GM12878 (cell line): Measurements from ENCODE around the gene MYH7. TPM values are rescaled to one million over a fixed set of nuclear protein-coding genes. Genes with fewer than 3 reads are reported as not detected.

Experiments
- ATAC-seq: fragments of 200-7000 bp; cut with Tn5 transposase; 3 replicates; pipeline ENCODE4 v1.9.1; 2020; ENCODE audit warnings: mild to moderate bottlenecking, moderate library complexity
- BruUV-seq: library from RNA; stranded (reverse); fragments of 400-500 nt; replicated peaks from 2 replicates; lab custom pipeline; 2021; lab: Mats Ljungman, UMichigan
- CTCF ChIA-PET: fragments of 300-600 bp; sonication (Branson Sonifier 250); formaldehyde crosslinking; extraction: SDS; loops from one replicate; lab custom pipeline; 2021; ENCODE audit warnings: inconsistent platforms; lab: Yijun Ruan, JAX
- POLR2A ChIA-PET: fragments of 350-600 bp; formaldehyde crosslinking; extraction: SDS; loops from one replicate; lab custom pipeline; 2021; ENCODE audit warnings: inconsistent platforms; lab: Charles Lee
- RAD21 ChIA-PET: fragments of 300-600 bp; sonication (Branson Sonifier 250); formaldehyde crosslinking; loops from one replicate; lab custom pipeline; 2023; ENCODE audit warnings: antibody characterized with exemption; ENCODE audit not compliant: unreplicated experiment; lab: Charles Lee
- SMC1A ChIA-PET: fragments of 300-600 bp; sonication (Branson Sonifier 250); formaldehyde crosslinking; loops from one replicate; lab custom pipeline; 2023; ENCODE audit not compliant: unreplicated experiment, uncharacterized antibody; lab: Charles Lee
- DNase-seq: peaks from one replicate; pipeline ENCODE4 v3.0.0-alpha.2; 2011; ENCODE audit warnings: low read depth, low spot score
- FAIRE-seq: peaks from 3 replicates; lab custom pipeline; 2011; peaks lifted over from hg19 to GRCh38; lab: Jason Lieb, UNC
- H2AFZ ChIP-seq: 2 replicates; pipeline ENCODE4 v1.6.0; 2011; ENCODE audit warnings: low read depth, low read length, control low read depth; ENCODE audit not compliant: control insufficient read depth
- H3K27ac ChIP-seq: 2 replicates; pipeline ENCODE4 v1.5.1; 2011; ENCODE audit warnings: control low read depth; ENCODE audit not compliant: control insufficient read depth, insufficient read depth
- H3K27me3 ChIP-seq, 2 experiments: replicated peaks in 1 of 2; 2 replicates each; pipeline versions ENCODE4 v1.6.0 to v1.6.1; 2011; ENCODE audit warnings: low read length in 1 of 2; ENCODE audit not compliant: control insufficient read depth in 2 of 2, insufficient read depth in 2 of 2
- H3K36me3 ChIP-seq, 2 experiments: 2 replicates each; pipeline ENCODE4 v1.5.1; 2011; ENCODE audit warnings: low read length in 1 of 2; ENCODE audit not compliant: control insufficient read depth in 2 of 2, insufficient read depth in 2 of 2
- H3K4me1 ChIP-seq: 2 replicates; pipeline ENCODE4 v1.6.1; 2011; ENCODE audit warnings: mild to moderate bottlenecking, low read length, moderate library complexity, mixed read lengths; ENCODE audit not compliant: control insufficient read depth, insufficient read depth
- H3K4me2 ChIP-seq: 2 replicates; pipeline ENCODE4 v1.6.0; 2011; ENCODE audit warnings: control low read depth; ENCODE audit not compliant: control insufficient read depth, insufficient read depth
- H3K4me3 ChIP-seq: fragments of 200-600 bp; sonication (generic); 2 replicates; pipeline ENCODE4 v1.5.1; 2016
- H3K79me2 ChIP-seq: 2 replicates; pipeline ENCODE4 v1.6.0; 2011; ENCODE audit warnings: low read length; ENCODE audit not compliant: control insufficient read depth, insufficient read depth
- H3K9ac ChIP-seq: 2 replicates; pipeline ENCODE4 v1.8.0; 2011; ENCODE audit warnings: low read length, control low read depth, mixed read lengths; ENCODE audit not compliant: control insufficient read depth, insufficient read depth
- H3K9me3 ChIP-seq: replicated peaks from 3 replicates; pipeline ENCODE4 v1.5.1; 2011; ENCODE audit warnings: mild to moderate bottlenecking, low read length; ENCODE audit not compliant: control insufficient read depth, insufficient read depth
- H4K20me1 ChIP-seq: 2 replicates; pipeline ENCODE4 v1.6.0; 2011; ENCODE audit not compliant: control insufficient read depth, insufficient read depth
- BACH1 ChIP-seq: fragments of 450-650 bp; IDR thresholded peaks from 2 replicates; pipeline ENCODE4 v1.6.1; 2017; ENCODE audit warnings: mild to moderate bottlenecking, borderline replicate concordance
- BHLHE40 ChIP-seq, 2 experiments: fragments of 450-650 bp in 1 of 2; IDR thresholded peaks; 2 replicates each; pipeline ENCODE4 v1.6.1; 2011 to 2017; ENCODE audit warnings: low read depth in 2 of 2, borderline replicate concordance in 1 of 2, improper control_type of control experiment in 1 of 2, low read length in 1 of 2, mild to moderate bottlenecking in 1 of 2
- FOXK2 ChIP-seq: fragments of 450-650 bp; IDR thresholded peaks from 2 replicates; pipeline ENCODE4 v1.6.1; 2017; ENCODE audit warnings: mild to moderate bottlenecking, moderate library complexity
- IKZF2 ChIP-seq, 2 experiments: fragments of 450-650 bp; IDR thresholded peaks; 2 replicates each; pipeline ENCODE4 v1.6.1; 2017; ENCODE audit warnings: mild to moderate bottlenecking in 2 of 2, moderate library complexity in 2 of 2
- POLR2AphosphoS5 ChIP-seq: IDR thresholded peaks from 2 replicates; pipeline ENCODE4 v1.6.1; 2011; ENCODE audit warnings: mild to moderate bottlenecking, low read length, inconsistent platforms
- RELB ChIP-seq: fragments of 450-650 bp; IDR thresholded peaks from 2 replicates; pipeline ENCODE4 v1.6.1; 2017; ENCODE audit warnings: low read depth, mild to moderate bottlenecking, moderate library complexity
- RUNX3 ChIP-seq: IDR thresholded peaks from 2 replicates; pipeline ENCODE4 v1.6.1; 2012; ENCODE audit warnings: low read length, inconsistent platforms
- SMARCA5 ChIP-seq: fragments of 450-650 bp; IDR thresholded peaks from 2 replicates; pipeline ENCODE4 v1.6.1; 2017; ENCODE audit warnings: mild to moderate bottlenecking
- SREBF1 ChIP-seq: IDR thresholded peaks from 2 replicates; pipeline ENCODE4 v1.6.1; 2012; ENCODE audit warnings: mild to moderate bottlenecking, low read length
- SUPT20H ChIP-seq: IDR thresholded peaks from 2 replicates; pipeline ENCODE4 v1.6.1; 2011; ENCODE audit warnings: low read depth, mild to moderate bottlenecking, low read length, moderate library complexity, borderline replicate concordance; ENCODE audit not compliant: control insufficient read depth
- TBL1XR1 ChIP-seq: IDR thresholded peaks from 2 replicates; pipeline ENCODE4 v1.6.1; 2012; ENCODE audit warnings: low read depth, low read length, improper control_type of control experiment
- TCF12 ChIP-seq: IDR thresholded peaks from 2 replicates; pipeline ENCODE4 v1.6.1; 2011; ENCODE audit warnings: low read depth, mild to moderate bottlenecking, low read length
- ZNF217 ChIP-seq: fragments of 450-650 bp; IDR thresholded peaks from 2 replicates; pipeline ENCODE4 v1.6.1; 2017; ENCODE audit warnings: antibody characterized with exemption, mild to moderate bottlenecking
- ZNF384 ChIP-seq: IDR thresholded peaks from 2 replicates; pipeline ENCODE4 v1.6.1; 2012; ENCODE audit warnings: low read depth, mild to moderate bottlenecking, low read length, improper control_type of control experiment, borderline replicate concordance
- ZZZ3 ChIP-seq: IDR thresholded peaks from 2 replicates; pipeline ENCODE4 v1.6.1; 2011; ENCODE audit warnings: low read depth; ENCODE audit not compliant: control insufficient read depth, insufficient read length
- WGBS: methylation state at CpG from one replicate; pipeline ENCODE4 v1.1.6; 2016; ENCODE audit warnings: low lambda C conversion rate; ENCODE audit not compliant: insufficient replicate concordance, insufficient coverage; ENCODE audit errors: missing lambda C conversion rate; 5-methylcytosine and 5-hydroxymethylcytosine counted together
- in situ Hi-C: fragments of 300-500 bp; cut with MboI; formaldehyde crosslinking; loops from 9 replicates; pipeline ENCODE4 v1.14.3; 2018; ENCODE audit warnings: mixed read lengths
- intact Hi-C: fragments of 100-400 bp; cut with micrococcal nuclease; formaldehyde crosslinking; loops from one replicate; pipeline ENCODE4 v1.14.2; 2022; ENCODE audit not compliant: unreplicated experiment
- polyA plus RNA-seq, 11 experiments: library from polyadenylated mRNA; depleted of rRNA in 4 of 11; unstranded in 6 of 11; stranded (reverse) in 5 of 11; fragments of >200 nt; fragmentation: Nextera tagmentation in 4 of 11; fragmentation: Illumina TruSeq in 1 of 11; extraction: Ambion mirVana in 4 of 11; extraction: Trizol in 1 of 11; gene quantifications; 1 replicate in 1 of 11; 2 replicates in 10 of 11; pipeline versions ENCODE4 v1.2.1 to v1.2.3, GENCODE V29; 2011 to 2016; ENCODE audit warnings: inconsistent platforms in 2 of 11, missing spikeins in 2 of 11, low read depth in 1 of 11
- total RNA-seq, 4 experiments: library from RNA; depleted of rRNA in 3 of 4; stranded (reverse); fragments of >200 nt in 3 of 4; fragmentation: Illumina TruSeq in 1 of 4; extraction: Trizol in 1 of 4; gene quantifications; 2 replicates each; pipeline versions ENCODE4 v1.2.1 to v1.2.3, GENCODE V29; 2013 to 2021

Gene MYH7
- total and polyA plus RNA-seq, 10 of the 15 experiments (the other 5 are each of a cell fraction or from before 2014, with no cell fraction given) = 0.04 to 0.10 (median 0.05) TPM; not detected in 4

- DNase-seq (no peak), FAIRE-seq (no peak), ATAC-seq (no peak)
- 70% methylated on average over 34 of the region's 39 CpGs for WGBS
- Histone ChIP-seq H3K4me3 (no peak overlapping the region), H3K27me3 (no peaks in the 10 kb centered on the region; a peak in 2 of 4 replicates), H3K27ac (no peak overlapping the region), H2AFZ (no peak overlapping the region), H3K4me1 (no peaks in the 10 kb centered on the region), H3K4me2 (no peak overlapping the region), H3K9me3 (no peaks in the 10 kb centered on the region), H3K9ac (no peak overlapping the region), H4K20me1 (no peaks in the 10 kb centered on the region), H3K79me2 (no peaks in the 10 kb centered on the region), H3K36me3 (no peaks in the 10 kb centered on the region)
- in situ Hi-C loops = no loop called here
- intact Hi-C loops = no loop called here
- SMC1A ChIA-PET = interaction anchor here (0.7 kb wide), 1 partner anchor 54 kb away, joined by 3 read pairs; no protein-coding TSS in a partner anchor
- no TSS peak for BruUV-seq
- CTCF ChIA-PET = interaction anchor here (0.5 kb wide), 1 partner anchor 116 kb away, joined by 3 read pairs; no protein-coding TSS in a partner anchor
- RAD21 ChIA-PET = no interaction called here
- POLR2A ChIA-PET = no interaction called here
- TF ChIP-seq POLR2AphosphoS5 = no peak
- TF ChIP-seq BACH1 = no peak
- no peak for TF ChIP-seq FOXK2
- TF ChIP-seq RELB = no peak
- TF ChIP-seq ZZZ3 = no peak
- no peak for TF ChIP-seq RUNX3
- no peak for TF ChIP-seq SREBF1
- TF ChIP-seq TCF12 = no peak
- TF ChIP-seq IKZF2 (IDR thresholded peaks at IDR 0.05) = no peak
- TF ChIP-seq SMARCA5 = no peak
- no peak for TF ChIP-seq SUPT20H
- no peak for TF ChIP-seq ZNF217
- TF ChIP-seq TBL1XR1 = no peak
- no peak for TF ChIP-seq BHLHE40 (IDR thresholded peaks at IDR 0.05; ENCODE audit: borderline replicate concordance in 1 of 2, low read depth in 2 of 2, low read length in 1 of 2)
- no peak for TF ChIP-seq ZNF384
These were observed 20.3 kb downstream of the MYH7 start for GRCh38 chr14:23414906-23415820.
